Measurements from ENCODE around the gene WDR81.

WDR81 gene

GRCh38 chr17:1709403-1709951 is 15.0 kb upstream of the WDR81 start:
- no peaks in the 10 kb centered on the region for H4K20me1 ChIP-seq (ENCODE audit: insufficient read depth)
- no peak overlapping the region for H3K9ac ChIP-seq
- no peaks in the 10 kb centered on the region for H3K79me2 ChIP-seq (ENCODE audit: insufficient read depth, low read depth)
- H3K27ac ChIP-seq, result no peak overlapping the region
- H3K4me3 ChIP-seq (IDR thresholded peaks at IDR 0.05; ENCODE audit: insufficient read depth, low read depth, low read length), result no peak overlapping the region
- H3K36me3 ChIP-seq (ENCODE audit: insufficient read depth), result no peaks in the 10 kb centered on the region
- no peak for TF ChIP-seq CTCF (conservative IDR thresholded peaks at IDR 0.05; ENCODE audit: low read depth, low read length)
- no peaks in the 10 kb centered on the region for H3K27me3 ChIP-seq (ENCODE audit: insufficient read depth, low read depth)
- H2AFZ ChIP-seq (ENCODE audit: low read depth), result no peak overlapping the region
- no peak overlapping the region for H3K4me2 ChIP-seq
- H3K4me1 ChIP-seq (ENCODE audit: low read depth, poor library complexity, severe bottlenecking), result no peaks in the 10 kb centered on the region

DNA sequence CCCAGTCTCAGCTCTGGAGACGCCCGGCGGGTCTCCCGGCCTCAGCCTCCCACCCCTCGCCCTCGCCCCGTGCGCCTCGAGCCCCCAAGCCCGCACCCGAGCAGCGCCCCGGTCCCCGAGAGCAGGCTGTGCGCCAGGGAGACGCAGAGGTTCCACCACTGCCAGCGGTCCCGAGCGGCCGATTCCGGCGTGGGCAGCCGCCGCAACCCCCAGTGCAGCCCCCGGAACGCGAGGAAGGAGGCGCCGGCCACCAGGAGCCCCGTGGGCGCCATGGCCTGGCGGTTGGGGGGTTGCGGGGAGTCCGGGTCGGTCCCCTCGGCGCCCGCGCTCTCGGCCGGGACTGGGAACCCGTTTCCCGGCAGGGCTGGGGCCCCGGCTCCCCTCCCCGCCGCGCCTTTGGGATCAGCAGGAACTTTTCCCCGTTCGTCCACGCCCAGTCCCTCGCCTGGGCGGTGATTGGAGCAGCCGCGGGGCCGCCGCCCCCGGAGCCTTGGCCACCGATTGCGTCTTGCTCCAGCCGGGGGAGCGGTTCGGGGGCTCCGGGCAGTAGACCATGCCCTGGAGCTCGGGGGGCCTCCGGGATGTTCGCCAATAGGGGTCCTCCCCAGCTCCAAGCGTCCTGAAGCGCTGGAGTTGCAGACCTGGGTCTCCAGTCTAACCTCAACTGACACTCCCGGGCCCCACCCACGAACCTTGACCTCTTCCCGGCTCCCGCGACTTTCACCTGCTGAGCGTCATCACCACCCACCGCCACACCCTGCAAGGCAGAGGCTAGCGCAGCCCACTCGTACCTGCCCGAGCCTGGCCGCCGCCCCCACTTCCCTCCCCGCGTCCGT is 14.3 kb upstream of the WDR81 start, which contains the start of gene TLCD2:
Gene TLCD2, minus strand, starts transcription at position 407 of the 836 bp plus-strand sequence. Its CDS starts 135 bp downstream, at position 272.
- no peak within 1 kb of the TSS for H3K4me2 ChIP-seq
- H3K4me3 ChIP-seq (IDR thresholded peaks at IDR 0.05; ENCODE audit: insufficient read depth, low read depth, low read length), result no peak within 1 kb of the TSS
- H4K20me1 ChIP-seq (ENCODE audit: insufficient read depth), result no peaks in the 10 kb centered on the region
- no peak within 1 kb of the TSS for H2AFZ ChIP-seq (ENCODE audit: low read depth)
- H3K27me3 ChIP-seq (ENCODE audit: insufficient read depth, low read depth), result no peaks in the 10 kb centered on the region
- peaks cover 3% of the 10 kb centered on the region for H3K4me1 ChIP-seq (ENCODE audit: low read depth, poor library complexity, severe bottlenecking)
- no peaks in the 10 kb centered on the region for H3K79me2 ChIP-seq (ENCODE audit: insufficient read depth, low read depth)
- H3K27ac ChIP-seq, result no peak within 1 kb of the TSS
- H3K9ac ChIP-seq, result no peak within 1 kb of the TSS
- H3K36me3 ChIP-seq (ENCODE audit: insufficient read depth), result no peaks in the 10 kb centered on the region
- no peak for TF ChIP-seq CTCF (conservative IDR thresholded peaks at IDR 0.05; ENCODE audit: low read depth, low read length)

DNA sequence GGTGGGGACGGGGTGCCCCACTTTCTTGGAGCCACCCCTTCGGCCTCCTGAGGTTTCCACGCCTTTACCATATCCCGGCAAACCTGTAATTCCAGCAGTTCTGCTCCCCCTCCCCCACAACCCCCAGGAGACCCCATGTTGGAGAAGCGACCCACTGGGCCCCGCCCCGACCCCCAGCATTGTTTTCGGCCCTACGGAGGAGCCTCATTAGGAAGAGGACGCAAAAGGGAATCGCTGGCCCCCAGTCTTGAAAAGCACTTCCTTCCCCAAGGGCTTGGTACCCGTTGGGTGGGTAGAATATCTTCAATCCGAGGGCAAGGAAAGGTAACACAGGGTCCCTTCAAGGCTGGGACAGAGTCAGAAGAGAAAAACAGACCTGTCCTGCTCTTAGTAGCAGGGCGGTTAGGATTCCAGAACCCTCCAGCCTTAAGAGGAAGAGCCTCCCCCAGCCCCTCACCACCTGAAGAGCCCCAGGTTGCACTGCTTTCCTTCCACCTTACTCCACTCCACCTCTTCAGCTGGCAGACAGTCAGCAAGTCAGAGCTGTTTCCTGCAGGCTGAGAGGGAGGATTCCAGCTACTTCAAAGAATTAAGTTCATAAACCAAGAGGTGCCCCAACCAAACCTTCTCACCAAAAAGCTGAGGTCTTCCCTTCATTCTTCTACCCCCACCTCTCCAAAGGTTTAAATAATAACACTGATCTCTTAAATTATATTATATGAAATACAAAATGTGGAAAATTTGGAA is 13.5 kb upstream of the WDR81 start:
- Histone ChIP-seq H3K27ac (no peak overlapping the region), H3K4me1 (ENCODE audit: low read depth, poor library complexity, severe bottlenecking) (peaks cover 3% of the 10 kb centered on the region), H3K4me2 (no peak overlapping the region), H3K36me3 (ENCODE audit: insufficient read depth) (no peaks in the 10 kb centered on the region), H2AFZ (ENCODE audit: low read depth) (no peak overlapping the region), H3K9ac (no peak overlapping the region), H4K20me1 (ENCODE audit: insufficient read depth) (no peaks in the 10 kb centered on the region), H3K4me3 (IDR thresholded peaks at IDR 0.05; ENCODE audit: insufficient read depth, low read depth, low read length) (no peak overlapping the region), H3K27me3 (ENCODE audit: insufficient read depth, low read depth) (no peaks in the 10 kb centered on the region), H3K79me2 (ENCODE audit: insufficient read depth, low read depth) (no peaks in the 10 kb centered on the region)
- no peak for TF ChIP-seq CTCF (conservative IDR thresholded peaks at IDR 0.05; ENCODE audit: low read depth, low read length)

GRCh38 chr17:1711804-1712203 is 12.7 kb upstream of the WDR81 start:
- H3K4me1 ChIP-seq (ENCODE audit: low read depth, poor library complexity, severe bottlenecking), result peaks cover 3% of the 10 kb centered on the region
- no peaks in the 10 kb centered on the region for H3K36me3 ChIP-seq (ENCODE audit: insufficient read depth)
- no peak overlapping the region for H3K9ac ChIP-seq
- H3K27ac ChIP-seq, result no peak overlapping the region
- no peak for TF ChIP-seq CTCF (conservative IDR thresholded peaks at IDR 0.05; ENCODE audit: low read depth, low read length)
- no peaks in the 10 kb centered on the region for H3K27me3 ChIP-seq (ENCODE audit: insufficient read depth, low read depth)
- no peak overlapping the region for H3K4me3 ChIP-seq (IDR thresholded peaks at IDR 0.05; ENCODE audit: insufficient read depth, low read depth, low read length)
- no peak overlapping the region for H2AFZ ChIP-seq (ENCODE audit: low read depth)
- no peak overlapping the region for H3K4me2 ChIP-seq
- no peaks in the 10 kb centered on the region for H4K20me1 ChIP-seq (ENCODE audit: insufficient read depth)
- no peaks in the 10 kb centered on the region for H3K79me2 ChIP-seq (ENCODE audit: insufficient read depth, low read depth)
